Hepatocyte (in vitro differentiated cells): ENCODE results near the gene TK1. TPM values are rescaled to one million over a fixed set of nuclear protein-coding genes. Genes with fewer than 3 reads are reported as not detected.
A peak's percentile ranks its signal among the peaks of the same experiment; 100 is the strongest.

ENCODE experiments used
- DNase-seq: peaks from one replicate; pipeline ENCODE4 v3.0.0-alpha.2; 2016; ENCODE audit warnings: low spot score
- H2AFZ ChIP-seq: fragments of 200-600 bp; sonication (generic); 2 replicates; pipeline ENCODE4 v1.6.0; 2016; ENCODE audit warnings: antibody characterized with exemption, mild to moderate bottlenecking
- H3K27ac ChIP-seq: fragments of 200-600 bp; sonication (generic); 2 replicates; pipeline ENCODE4 v1.5.1; 2016; ENCODE audit warnings: mild to moderate bottlenecking
- H3K27me3 ChIP-seq: fragments of 200-600 bp; sonication (generic); 2 replicates; pipeline ENCODE4 v1.6.1; 2016
- H3K36me3 ChIP-seq: fragments of 200-600 bp; sonication (generic); replicated peaks from 2 replicates; pipeline ENCODE4 v1.5.1; 2016; ENCODE audit warnings: low read depth; ENCODE audit not compliant: insufficient read depth
- H3K4me1 ChIP-seq: fragments of 200-600 bp; sonication (generic); 2 replicates; pipeline ENCODE4 v1.5.1; 2016; ENCODE audit warnings: mild to moderate bottlenecking, moderate library complexity; ENCODE audit not compliant: insufficient read depth
- H3K4me2 ChIP-seq: fragments of 200-600 bp; sonication (generic); 2 replicates; pipeline ENCODE4 v1.6.0; 2016
- H3K4me3 ChIP-seq: fragments of 200-600 bp; sonication (generic); 2 replicates; pipeline ENCODE4 v1.5.1; 2016; ENCODE audit warnings: mild to moderate bottlenecking
- H3K79me2 ChIP-seq: fragments of 200-600 bp; sonication (generic); 2 replicates; pipeline ENCODE4 v1.6.0; 2017; ENCODE audit warnings: mild to moderate bottlenecking
- H3K9me2 ChIP-seq: fragments of 200-600 bp; sonication (generic); replicated peaks from 2 replicates; pipeline ENCODE4 v1.6.0; 2017; ENCODE audit warnings: mild to moderate bottlenecking; ENCODE audit not compliant: insufficient read depth
- H3K9me3 ChIP-seq: fragments of 200-600 bp; sonication (generic); 2 replicates; pipeline ENCODE4 v1.5.1; 2016; ENCODE audit warnings: low read depth, mild to moderate bottlenecking
- H4K20me1 ChIP-seq: fragments of 200-600 bp; sonication (generic); 2 replicates; pipeline ENCODE4 v1.6.0; 2016; ENCODE audit warnings: mild to moderate bottlenecking; ENCODE audit not compliant: insufficient read depth, poor library complexity, severe bottlenecking
- CTCF ChIP-seq: fragments of 200-600 bp; sonication (generic); IDR thresholded peaks from 2 replicates; pipeline ENCODE4 v1.5.1; 2016; ENCODE audit warnings: antibody characterized with exemption, mild to moderate bottlenecking; ENCODE audit not compliant: poor library complexity
- EZH2 ChIP-seq: fragments of 200-600 bp; sonication (generic); IDR thresholded peaks from 2 replicates; pipeline ENCODE4 v1.6.1; 2016; ENCODE audit warnings: antibody characterized with exemption, mild to moderate bottlenecking, borderline replicate concordance
- EZH2phosphoT487 ChIP-seq: fragments of 200-600 bp; sonication (generic); IDR thresholded peaks from one replicate; pipeline ENCODE4 v1.6.1; 2018; ENCODE audit warnings: antibody characterized with exemption, mild to moderate bottlenecking, low read depth, moderate library complexity; ENCODE audit not compliant: unreplicated experiment, severe bottlenecking
- WGBS: methylation state at CpG from one replicate; pipeline ENCODE4 v1.1.6; 2016; ENCODE audit warnings: low lambda C conversion rate; ENCODE audit errors: missing lambda C conversion rate; 5-methylcytosine and 5-hydroxymethylcytosine counted together
- polyA plus RNA-seq: library from polyadenylated mRNA; unstranded; fragments of >200 nt; fragmentation: Nextera tagmentation; extraction: Ambion mirVana; gene quantifications from 2 replicates; pipeline ENCODE4 v1.2.1, GENCODE V29; 2016
- total RNA-seq: library from RNA; depleted of rRNA; stranded (reverse); fragments of >200 nt; gene quantifications from 2 replicates; pipeline ENCODE4 v1.2.3, GENCODE V29; 2014

TK1 gene
- total and polyA plus RNA-seq, 2 experiments from 2014 or later = 8.3 to 29.9 TPM

GRCh38 chr17:78214016-78214705 lies 27.3 kb upstream of the TK1 start, which contains the start of gene BIRC5:
TSS of gene BIRC5 (plus strand) at chr17:78214253. CDS start at chr17:78214317, 64 bp downstream.
- Histone ChIP-seq H3K4me2 (peak within 1 kb of the TSS; percentile 99), H3K9me2 (no peaks in the 10 kb centered on the region), H2AFZ (peak within 1 kb of the TSS; percentile 89), H3K27ac (no peak within 1 kb of the TSS), H3K4me3 (peak within 1 kb of the TSS; percentile 87), H3K4me1 (no peaks in the 10 kb centered on the region), H4K20me1 (no peaks in the 10 kb centered on the region), H3K9me3 (no peaks in the 10 kb centered on the region), H3K36me3 (no peaks in the 10 kb centered on the region), H3K79me2 (peaks cover 29% of the 10 kb centered on the region), H3K27me3 (no peaks in the 10 kb centered on the region)
- WGBS = 2% methylated on average over 59 of the region's 60 CpGs
- peak; percentile 97 for DNase-seq
- TF ChIP-seq EZH2phosphoT487 (no peak), EZH2 (no peak), CTCF (no peak)

- no peaks in the 10 kb centered on the region for H3K4me1 ChIP-seq
- H3K4me3 ChIP-seq = no peak overlapping the region
- peaks cover 18% of the 10 kb centered on the region for H3K79me2 ChIP-seq
- whole genome bisulfite sequencing = 73% methylated on average over 11 of the region's 11 CpGs
- H3K4me2 ChIP-seq = no peak overlapping the region
- no peak for TF ChIP-seq CTCF
- TF ChIP-seq EZH2phosphoT487 = no peak
- TF ChIP-seq EZH2 = no peak
- DNase-seq = no peak
- H3K36me3 ChIP-seq = no peaks in the 10 kb centered on the region
- H2AFZ ChIP-seq = no peak overlapping the region
- H4K20me1 ChIP-seq = no peaks in the 10 kb centered on the region
- no peak overlapping the region for H3K27ac ChIP-seq
- H3K27me3 ChIP-seq = no peaks in the 10 kb centered on the region
- H3K9me2 ChIP-seq = no peaks in the 10 kb centered on the region
- H3K9me3 ChIP-seq = no peaks in the 10 kb centered on the region
Measured at GRCh38 chr17:78211032-78211431, 24.2 kb upstream of the TK1 start.

GRCh38 chr17:78210111-78210510 lies 23.3 kb upstream of the TK1 start:
- TF ChIP-seq EZH2phosphoT487 (no peak), CTCF (no peak), EZH2 (no peak)
- Histone ChIP-seq H4K20me1 (no peaks in the 10 kb centered on the region), H3K27me3 (no peaks in the 10 kb centered on the region), H3K27ac (no peak overlapping the region), H3K36me3 (no peaks in the 10 kb centered on the region), H3K4me3 (no peak overlapping the region), H3K79me2 (peaks cover 10% of the 10 kb centered on the region), H2AFZ (no peak overlapping the region), H3K9me2 (no peaks in the 10 kb centered on the region), H3K4me1 (no peaks in the 10 kb centered on the region), H3K4me2 (no peak overlapping the region), H3K9me3 (no peaks in the 10 kb centered on the region)
- 92% methylated on average over 10 of the region's 10 CpGs for WGBS
- DNase-seq = no peak
